ENCODE measurements around the gene AKNA.

GRCh38 chr9:114365194-114365593 lies 22.6 kb downstream of the AKNA start:
- no peak for TF ChIP-seq CTCF (IDR thresholded peaks at IDR 0.05)
- TF ChIP-seq POLR2AphosphoS5 (IDR thresholded peaks at IDR 0.05) = no peak
- no peak for TF ChIP-seq POLR2A (IDR thresholded peaks at IDR 0.05)
- TF ChIP-seq EP300 (IDR thresholded peaks at IDR 0.05; ENCODE audit: low read depth) = no peak
